Calu3 (cell line): Measurements from ENCODE around the gene BCL10. TPM values are rescaled to one million over a fixed set of nuclear protein-coding genes. Genes with fewer than 3 reads are reported as not detected.

Experiments used
- BruUV-seq: library from RNA; stranded (reverse); fragments of 400-500 nt; replicated peaks from 2 replicates; lab custom pipeline; 2021; lab: Mats Ljungman, UMichigan
- CTCF ChIA-PET: fragments of 300-600 bp; sonication (Branson Sonifier 250); formaldehyde crosslinking; loops from one replicate; lab custom pipeline; 2022; ENCODE audit warnings: antibody characterized with exemption; lab: Charles Lee
- DNase-seq: peaks from one replicate; pipeline ENCODE4 v3.0.0; 2022
- H3K27ac Mint-ChIP-seq: one replicate; pipeline ENCODE4 v1.8.0; 2022; ENCODE audit warnings: mixed read lengths; ENCODE audit not compliant: unreplicated experiment
- H3K27me3 Mint-ChIP-seq: one replicate; pipeline ENCODE4 v1.8.0; 2022; ENCODE audit warnings: mixed read lengths; ENCODE audit not compliant: unreplicated experiment
- H3K36me3 Mint-ChIP-seq: one replicate; pipeline ENCODE4 v1.8.0; 2022; ENCODE audit warnings: mild to moderate bottlenecking, moderate library complexity, mixed read lengths; ENCODE audit not compliant: insufficient read depth, unreplicated experiment
- H3K4me1 Mint-ChIP-seq: one replicate; pipeline ENCODE4 v1.8.0; 2022; ENCODE audit warnings: mild to moderate bottlenecking, low read depth, mixed read lengths; ENCODE audit not compliant: unreplicated experiment
- H3K4me3 Mint-ChIP-seq: one replicate; pipeline ENCODE4 v1.8.0; 2022; ENCODE audit warnings: mild to moderate bottlenecking, low read depth, moderate library complexity, mixed read lengths; ENCODE audit not compliant: unreplicated experiment
- H3K9me3 Mint-ChIP-seq: one replicate; pipeline ENCODE4 v1.8.0; 2022; ENCODE audit warnings: low read depth, mixed read lengths; ENCODE audit not compliant: unreplicated experiment
- CTCF ChIP-seq: fragments of 200-600 bp; IDR thresholded peaks from one replicate; pipeline ENCODE4 v1.8.0; 2022; ENCODE audit warnings: antibody characterized with exemption; ENCODE audit not compliant: unreplicated experiment
- intact Hi-C: fragments of 100-400 bp; cut with micrococcal nuclease; formaldehyde crosslinking; loops from one replicate; pipeline ENCODE4 v1.10.0; 2022; ENCODE audit not compliant: unreplicated experiment
- total RNA-seq: library from RNA; stranded (reverse); gene quantifications from 2 replicates; pipeline ENCODE4 v1.2.3, GENCODE V29; 2022

The BCL10 gene
- total RNA-seq, 1 experiment from 2014 or later, result 57.7 TPM

GRCh38 chr1:85307987-85308832, 31.8 kb upstream of the BCL10 start:
- Mint-ChIP-seq H3K4me1 (peaks cover 37% of the 10 kb centered on the region), H3K27ac (peak overlapping the region; percentile 49), H3K4me3 (no peak overlapping the region), H3K9me3 (no peaks in the 10 kb centered on the region), H3K36me3 (peaks cover 6% of the 10 kb centered on the region), H3K27me3 (no peaks in the 10 kb centered on the region)
- intact Hi-C loops, result loop anchor here (1.0 to 5.0 kb wide), 7 partner anchors 90 to 709 kb away; partner anchors contain the start of gene CCN1
- peak; percentile 95 for TF ChIP-seq CTCF
- peak; percentile 93 for DNase-seq
- CTCF ChIA-PET, result interaction anchor here (0.5 to 2.2 kb wide), 12 partner anchors 10 to 1400 kb away, joined by 3 to 15 read pairs (median 4); partner anchors contain the start of gene BCL10
- BruUV-seq, result no TSS peak

DNA sequence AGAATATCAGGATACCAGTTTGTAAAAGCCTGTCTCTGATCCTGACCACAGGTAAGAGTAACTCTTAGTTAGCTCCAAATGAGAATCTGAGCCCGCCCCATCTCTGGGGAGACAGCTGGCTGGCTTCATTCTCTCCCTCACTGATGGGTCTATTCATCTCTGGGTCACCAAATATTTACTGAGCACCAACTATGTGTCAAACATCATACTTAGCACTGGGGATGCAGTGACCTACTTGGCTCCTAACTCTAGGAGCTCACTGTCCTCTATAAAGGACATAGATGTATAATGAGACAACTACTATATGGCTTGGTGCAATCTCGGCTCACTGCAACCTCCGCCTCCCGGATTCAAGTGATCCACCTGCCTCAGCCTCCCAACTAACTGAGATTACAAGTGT, 29.8 kb upstream of the BCL10 start:
- peaks cover 49% of the 10 kb centered on the region for H3K4me1 Mint-ChIP-seq
- TF ChIP-seq CTCF, result no peak
- no peaks in the 10 kb centered on the region for H3K9me3 Mint-ChIP-seq
- H3K27me3 Mint-ChIP-seq, result no peaks in the 10 kb centered on the region
- BruUV-seq, result no TSS peak
- intact Hi-C loops, result loop anchor here (5.0 kb wide), 3 partner anchors 156 to 711 kb away; partner anchors contain the start of gene CCN1
- H3K4me3 Mint-ChIP-seq, result no peak overlapping the region
- CTCF ChIA-PET, result interaction anchor here (0.7 kb wide), 1 partner anchor 175 kb away, joined by 3 read pairs; no protein-coding TSS in a partner anchor
- H3K27ac Mint-ChIP-seq, result no peak overlapping the region
- H3K36me3 Mint-ChIP-seq, result peaks cover 6% of the 10 kb centered on the region
- no peak for DNase-seq

GRCh38 chr1:85303440-85304162, 27.2 kb upstream of the BCL10 start:
- CTCF ChIA-PET, result interaction anchor here (1.2 kb wide), 1 partner anchor 45 kb away, joined by 7 read pairs; no protein-coding TSS in a partner anchor
- DNase-seq, result no peak
- no peaks in the 10 kb centered on the region for H3K9me3 Mint-ChIP-seq
- H3K36me3 Mint-ChIP-seq, result peaks cover 6% of the 10 kb centered on the region
- H3K27ac Mint-ChIP-seq, result no peak overlapping the region
- intact Hi-C loops, result no loop called here
- no peak for TF ChIP-seq CTCF
- BruUV-seq, result no TSS peak
- peaks cover 39% of the 10 kb centered on the region for H3K4me1 Mint-ChIP-seq
- no peaks in the 10 kb centered on the region for H3K27me3 Mint-ChIP-seq
- no peak overlapping the region for H3K4me3 Mint-ChIP-seq

DNA sequence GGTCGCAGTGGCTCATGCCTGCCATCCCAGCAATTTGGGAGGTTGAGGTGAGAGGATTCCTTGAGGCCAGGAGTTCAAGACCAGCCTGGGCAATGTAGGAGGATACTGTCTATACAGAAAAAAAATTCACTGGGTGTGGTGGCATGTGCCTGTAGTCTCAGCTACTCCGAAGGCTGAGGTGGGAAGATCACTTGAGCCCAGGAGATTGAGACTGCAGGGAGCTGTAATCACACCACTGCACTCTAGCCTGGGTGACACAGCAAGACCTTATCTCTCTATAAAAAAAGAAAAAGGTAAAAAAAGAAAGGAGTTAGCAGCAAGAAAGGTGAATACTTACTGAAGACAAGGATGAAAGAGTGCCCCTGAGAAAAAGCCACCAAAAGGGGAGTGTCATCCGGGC, 23.7 kb upstream of the BCL10 start:
- no peak overlapping the region for H3K4me3 Mint-ChIP-seq
- no peaks in the 10 kb centered on the region for H3K9me3 Mint-ChIP-seq
- no peak for TF ChIP-seq CTCF
- DNase-seq, result no peak
- intact Hi-C loops, result no loop called here
- CTCF ChIA-PET, result no interaction called here
- peaks cover 13% of the 10 kb centered on the region for H3K36me3 Mint-ChIP-seq
- H3K27ac Mint-ChIP-seq, result no peak overlapping the region
- H3K27me3 Mint-ChIP-seq, result no peaks in the 10 kb centered on the region
- BruUV-seq, result no TSS peak
- H3K4me1 Mint-ChIP-seq, result peaks cover 56% of the 10 kb centered on the region
